Common myeloid progenitor, CD34-positive (primary cell): Measurements from ENCODE around the gene SLC23A2.

Experiments used
- CTCF ChIA-PET: fragments of 350-600 bp; sonication (Branson Sonifier 250); formaldehyde crosslinking; loops from one replicate; lab custom pipeline; 2021; ENCODE audit warnings: antibody characterized with exemption; lab: Charles Lee
- POLR2A ChIA-PET: fragments of 350-600 bp; sonication (Branson Sonifier 250); formaldehyde crosslinking; loops from one replicate; lab custom pipeline; 2021; ENCODE audit warnings: antibody characterized with exemption; lab: Charles Lee
- DNase-seq, 3 donors: peaks; one replicate each; pipeline versions ENCODE4 v3.0.0 to v3.0.0-alpha.2; 2013
- H3K27ac ChIP-seq, 2 experiments: 1 replicate in 1 of 2; 2 replicates in 1 of 2; pipeline ENCODE4 v1.7.0; 2013; ENCODE audit warnings: inconsistent platforms in 2 of 2, low read length in 2 of 2, mild to moderate bottlenecking in 2 of 2, low read depth in 1 of 2, moderate library complexity in 1 of 2; ENCODE audit not compliant: severe bottlenecking in 2 of 2, insufficient read depth in 1 of 2, poor library complexity in 1 of 2
- H3K27me3 ChIP-seq, 5 experiments: replicated peaks in 2 of 5; 1 replicate in 3 of 5; 2 replicates in 2 of 5; pipeline versions ENCODE4 v1.6.1 to v1.7.0; 2013; ENCODE audit warnings: low read length in 4 of 5, mild to moderate bottlenecking in 2 of 5, moderate library complexity in 2 of 5, inconsistent platforms in 1 of 5; ENCODE audit not compliant: insufficient read depth in 5 of 5, control insufficient read depth in 4 of 5
- H3K36me3 ChIP-seq, 4 experiments: 1 replicate in 2 of 4; 2 replicates in 2 of 4; pipeline versions ENCODE4 v1.6.1 to v1.7.0; 2013; ENCODE audit warnings: low read length in 3 of 4, control low read depth in 1 of 4, mild to moderate bottlenecking in 1 of 4; ENCODE audit not compliant: control insufficient read depth in 4 of 4, insufficient read depth in 4 of 4
- H3K4me1 ChIP-seq, 4 experiments: 1 replicate in 3 of 4; 2 replicates in 1 of 4; pipeline versions ENCODE4 v1.6.1 to v1.7.1; 2013; ENCODE audit warnings: low read length in 3 of 4, mild to moderate bottlenecking in 3 of 4, control low read depth in 1 of 4, inconsistent platforms in 1 of 4, moderate library complexity in 1 of 4; ENCODE audit not compliant: control insufficient read depth in 4 of 4, insufficient read depth in 4 of 4; ENCODE audit errors: control extremely low read depth in 1 of 4
- H3K4me3 ChIP-seq, 7 experiments: 1 replicate in 4 of 7; 2 replicates in 3 of 7; pipeline versions ENCODE4 v1.5.1 to v1.7.0; 2013; ENCODE audit warnings: mild to moderate bottlenecking in 7 of 7, low read length in 6 of 7, moderate library complexity in 6 of 7, inconsistent platforms in 2 of 7, low read depth in 2 of 7, control low read depth in 1 of 7; ENCODE audit not compliant: insufficient read depth in 4 of 7, control insufficient read depth in 1 of 7; ENCODE audit errors: extremely low read depth in 1 of 7
- H3K9me3 ChIP-seq, 5 experiments: 1 replicate in 4 of 5; 2 replicates in 1 of 5; pipeline versions ENCODE4 v1.6.1 to v1.7.1; 2013; ENCODE audit warnings: low read length in 4 of 5, mild to moderate bottlenecking in 2 of 5, inconsistent platforms in 1 of 5, low read depth in 1 of 5, moderate library complexity in 1 of 5; ENCODE audit not compliant: control insufficient read depth in 4 of 5, insufficient read depth in 2 of 5; ENCODE audit errors: control extremely low read depth in 1 of 5
- WGBS: methylation state at CpG from one replicate; pipeline ENCODE4 v1.1.5; 2013; ENCODE audit not compliant: insufficient coverage; 5-methylcytosine and 5-hydroxymethylcytosine counted together

Gene SLC23A2

GRCh38 chr20:4913147-4913546 is 88.2 kb downstream of the SLC23A2 start:
- Histone ChIP-seq H3K27me3 (no peaks in the 10 kb centered on the region), H3K4me3 (no peak overlapping the region), H3K4me1 (no peaks in the 10 kb centered on the region), H3K36me3 (peaks cover 2 to 9% (median 7%) of the 10 kb centered on the region in 4 experiments), H3K27ac (no peak overlapping the region), H3K9me3 (no peaks in the 10 kb centered on the region)
- CTCF ChIA-PET = interaction anchor here (0.7 kb wide), 1 partner anchor 42 kb away, joined by 5 read pairs; no protein-coding TSS in a partner anchor
- POLR2A ChIA-PET = no interaction called here
- 100% methylated on average over 6 of the region's 7 CpGs for WGBS
- no peak for DNase-seq

GRCh38 chr20:4912380-4913142 is 88.7 kb downstream of the SLC23A2 start:
- no peaks in the 10 kb centered on the region for H3K4me1 ChIP-seq
- no peaks in the 10 kb centered on the region for H3K27me3 ChIP-seq
- DNase-seq = peak in 1 of 3 donors; percentile 10
- no peaks in the 10 kb centered on the region for H3K9me3 ChIP-seq
- peaks cover 2 to 9% (median 7%) of the 10 kb centered on the region in 4 experiments for H3K36me3 ChIP-seq
- no peak overlapping the region for H3K4me3 ChIP-seq
- no peak overlapping the region for H3K27ac ChIP-seq
- POLR2A ChIA-PET = no interaction called here
- over 99% methylated on average over 15 of the region's 15 CpGs for WGBS
- CTCF ChIA-PET = interaction anchor here (1.0 to 1.1 kb wide), 2 partner anchors 14 kb away, joined by 3 read pairs; no protein-coding TSS in a partner anchor

- no peak overlapping the region for H3K27ac ChIP-seq
- CTCF ChIA-PET = interaction anchor here (0.7 to 1.1 kb wide), 2 partner anchors 12 to 152 kb away, joined by 3 read pairs; no protein-coding TSS in a partner anchor
- no peaks in the 10 kb centered on the region for H3K9me3 ChIP-seq
- no peaks in the 10 kb centered on the region for H3K4me1 ChIP-seq
- H3K4me3 ChIP-seq = no peak overlapping the region
- POLR2A ChIA-PET = interaction anchor here (0.5 to 0.8 kb wide), 3 partner anchors 10 to 274 kb away, joined by 3 to 4 read pairs (median 3); no protein-coding TSS in a partner anchor
- 100% methylated on average over 4 of the region's 5 CpGs for WGBS
- H3K36me3 ChIP-seq = peaks cover 2 to 9% (median 7%) of the 10 kb centered on the region in 4 experiments
- no peak for DNase-seq
- H3K27me3 ChIP-seq = no peaks in the 10 kb centered on the region
Observed at GRCh38 chr20:4910951-4911350, 90.4 kb downstream of the SLC23A2 start.

GRCh38 chr20:4905613-4906012 is 95.7 kb downstream of the SLC23A2 start:
- ChIA-PET CTCF (interaction anchor here (2.1 kb wide), 1 partner anchor 11 kb away, joined by 6 read pairs; no protein-coding TSS in a partner anchor), POLR2A (no interaction called here)
- Histone ChIP-seq H3K9me3 (peaks cover 0 to 5% (median 0%) of the 10 kb centered on the region in 5 experiments), H3K36me3 (peaks cover 3 to 25% (median 12%) of the 10 kb centered on the region in 4 experiments), H3K4me1 (no peaks in the 10 kb centered on the region), H3K4me3 (no peak overlapping the region), H3K27me3 (no peaks in the 10 kb centered on the region), H3K27ac (no peak overlapping the region)
- DNase-seq = no peak
- 100% methylated on average over 2 of the region's 4 CpGs for WGBS

GRCh38 chr20:4905195-4905594 is 96.1 kb downstream of the SLC23A2 start:
- WGBS = 100% methylated on average over 1 of the region's 4 CpGs
- H3K9me3 ChIP-seq = peaks cover 0 to 5% (median 0%) of the 10 kb centered on the region in 5 experiments
- no peak overlapping the region for H3K4me3 ChIP-seq
- no peaks in the 10 kb centered on the region for H3K27me3 ChIP-seq
- CTCF ChIA-PET = interaction anchor here (1.6 kb wide), 1 partner anchor 13 kb away, joined by 3 read pairs; no protein-coding TSS in a partner anchor
- POLR2A ChIA-PET = no interaction called here
- DNase-seq = no peak
- H3K27ac ChIP-seq = no peak overlapping the region
- H3K4me1 ChIP-seq = no peaks in the 10 kb centered on the region
- H3K36me3 ChIP-seq = peaks cover 3 to 27% (median 12%) of the 10 kb centered on the region in 4 experiments

- POLR2A ChIA-PET = no interaction called here
Observed at GRCh38 chr20:4904127-4904860, 97.0 kb downstream of the SLC23A2 start.

More at GRCh38 chr20:4904127-4904860, 97.0 kb downstream of the SLC23A2 start:
- CTCF ChIA-PET = interaction anchor here (0.6 to 1.6 kb wide), 4 partner anchors 12 to 147 kb away, joined by 3 to 5 read pairs (median 4); no protein-coding TSS in a partner anchor
- no peak overlapping the region for H3K27ac ChIP-seq
- H3K36me3 ChIP-seq = peaks cover 3 to 34% (median 16%) of the 10 kb centered on the region in 4 experiments
- H3K27me3 ChIP-seq = no peaks in the 10 kb centered on the region
- DNase-seq = no peak
- 100% methylated on average over 3 of the region's 4 CpGs for WGBS
- H3K9me3 ChIP-seq = peaks cover 0 to 5% (median 0%) of the 10 kb centered on the region in 5 experiments
- no peak overlapping the region for H3K4me3 ChIP-seq
- H3K4me1 ChIP-seq = no peaks in the 10 kb centered on the region
